Prostate gland (tissue), 2 donors: Measurements from ENCODE around the gene PCDHB6. TPM values are rescaled to one million over a fixed set of nuclear protein-coding genes. Genes with fewer than 3 reads are reported as not detected.
"Not testable (repeated sequence)": the region's sequence is repeated elsewhere in the genome, so short reads cannot be mapped to it uniquely, and the experiment has no call there.

Experiments used
- DNase-seq: peaks from one replicate; pipeline ENCODE4 v3.0.0-alpha.2; 2019; ENCODE audit warnings: low spot score
- H3K27ac ChIP-seq, 2 donors: fragments of 200-600 bp; sonication (generic); 2 replicates each; pipeline ENCODE4 v1.5.1; 2017 to 2019
- H3K27me3 ChIP-seq: fragments of 200-600 bp; sonication (generic); replicated peaks from 2 replicates; pipeline ENCODE4 v1.5.1; 2019; ENCODE audit not compliant: insufficient read depth
- H3K36me3 ChIP-seq, 2 donors: fragments of 200-600 bp; sonication (generic); 1 replicate in 1 of 2; 2 replicates in 1 of 2; pipeline versions ENCODE4 v1.5.1 to v1.8.1; 2017 to 2019
- H3K4me1 ChIP-seq: fragments of 200-600 bp; sonication (generic); replicated peaks from 2 replicates; pipeline ENCODE4 v1.5.1; 2019
- H3K4me3 ChIP-seq, 2 donors: fragments of 200-600 bp; sonication (generic); 2 replicates each; pipeline ENCODE4 v1.5.1; 2017 to 2019
- H3K9me3 ChIP-seq: fragments of 200-600 bp; sonication (generic); 2 replicates; pipeline ENCODE4 v1.5.1; 2017
- CTCF ChIP-seq, 4 experiments: fragments of 200-600 bp in 2 of 4; fragments of 450-650 bp in 2 of 4; sonication (generic) in 2 of 4; IDR thresholded peaks; 1 replicate in 3 of 4; 2 replicates in 1 of 4; pipeline ENCODE4 v1.5.1; 2016 to 2019; ENCODE audit warnings: antibody characterized with exemption in 4 of 4, mild to moderate bottlenecking in 2 of 4, moderate library complexity in 2 of 4
- POLR2A ChIP-seq: fragments of 450-650 bp; IDR thresholded peaks from one replicate; pipeline ENCODE4 v1.6.1; 2016; ENCODE audit warnings: antibody characterized with exemption, mild to moderate bottlenecking
- POLR2AphosphoS5 ChIP-seq: sonication (generic); formaldehyde crosslinking; IDR thresholded peaks from one replicate; pipeline ENCODE4 v1.6.1; 2017; ENCODE audit warnings: antibody characterized with exemption
- WGBS: methylation state at CpG from one replicate; pipeline ENCODE4 v1.1.5; 2018; 5-methylcytosine and 5-hydroxymethylcytosine counted together
- intact Hi-C: fragments of 100-400 bp; cut with DNase I; formaldehyde crosslinking; loops from one replicate; pipeline ENCODE4 v1.14.2; 2022
- total RNA-seq, 2 donors: library from RNA; depleted of rRNA; stranded (reverse); fragments of >200 nt; gene quantifications; one replicate each; pipeline ENCODE4 v1.1.0, GENCODE V29; 2016

PCDHB6 gene
- total RNA-seq, 2 donors from 2014 or later, result 0.87 to 2.6 TPM

GRCh38 chr5:141192110-141192725 lies 42.4 kb downstream of the PCDHB6 start, which contains the start of gene PCDHB10:
TSS of gene PCDHB10 (plus strand) at chr5:141192353. CDS start at chr5:141192553, 200 bp downstream.
- WGBS, result 6% methylated on average over 10 of the region's 10 CpGs

GRCh38 chr5:141194332-141194731 lies 44.5 kb downstream of the PCDHB6 start:
- DNase-seq, H3K27me3 ChIP-seq, H3K9me3 ChIP-seq, H3K4me1 ChIP-seq, H3K36me3 ChIP-seq, H3K4me3 ChIP-seq, H3K27ac ChIP-seq: not testable (repeated sequence)
- intact Hi-C loops, result loop anchor here (10.0 kb wide), 1 partner anchor 370 kb away; no protein-coding TSS in a partner anchor
- 24% methylated on average over 13 of the region's 37 CpGs for WGBS

More at GRCh38 chr5:141192110-141192725, 42.4 kb downstream of the PCDHB6 start, which contains the start of gene PCDHB10:
- Histone ChIP-seq H3K36me3 (no peaks in the 10 kb centered on the region), H3K4me3 (no peak within 1 kb of the TSS), H3K9me3 (no peaks in the 10 kb centered on the region), H3K27ac (no peak within 1 kb of the TSS), H3K4me1 (no peaks in the 10 kb centered on the region), H3K27me3 (no peaks in the 10 kb centered on the region)
- TF ChIP-seq CTCF (IDR thresholded peaks at IDR 0.05), result peak in 1 of 4 experiments; percentile 10
- no peak for TF ChIP-seq POLR2AphosphoS5
- DNase-seq, result no peak
- intact Hi-C loops, result loop anchor here (10.0 kb wide), 1 partner anchor 373 kb away; no protein-coding TSS in a partner anchor

GRCh38 chr5:141196363-141196762 lies 46.5 kb downstream of the PCDHB6 start:
- 57% methylated on average over 3 of the region's 3 CpGs for WGBS
- Histone ChIP-seq H3K4me3 (no peak overlapping the region), H3K27ac (no peak overlapping the region), H3K4me1 (no peaks in the 10 kb centered on the region), H3K9me3 (no peaks in the 10 kb centered on the region), H3K36me3 (no peaks in the 10 kb centered on the region), H3K27me3 (no peaks in the 10 kb centered on the region)
- no peak for DNase-seq
- intact Hi-C loops, result loop anchor here (10.0 kb wide), 1 partner anchor 368 kb away; no protein-coding TSS in a partner anchor
- TF ChIP-seq POLR2AphosphoS5 (no peak), CTCF (IDR thresholded peaks at IDR 0.05) (no peak), POLR2A (no peak)

GRCh38 chr5:141199359-141200235 lies 49.7 kb downstream of the PCDHB6 start, which contains the start of gene PCDHB11:
TSS of gene PCDHB11 (plus strand) at chr5:141199627. CDS start at chr5:141199775, 148 bp downstream.
- Histone ChIP-seq H3K4me1 (no peaks in the 10 kb centered on the region), H3K27ac (no peak within 1 kb of the TSS), H3K9me3 (no peaks in the 10 kb centered on the region), H3K27me3 (no peaks in the 10 kb centered on the region), H3K4me3 (peak within 1 kb of the TSS in 1 of 2 donors; percentile 3), H3K36me3 (no peaks in the 10 kb centered on the region)
- intact Hi-C loops, result loop anchor here (10.0 kb wide), 1 partner anchor 365 kb away; no protein-coding TSS in a partner anchor
- TF ChIP-seq CTCF (IDR thresholded peaks at IDR 0.05) (no peak), POLR2A (no peak), POLR2AphosphoS5 (no peak)
- no peak for DNase-seq
- 40% methylated on average over 21 of the region's 21 CpGs for WGBS

GRCh38 chr5:141201126-141201525 lies 51.3 kb downstream of the PCDHB6 start:
- H3K9me3 ChIP-seq, DNase-seq, intact Hi-C loops, H3K27ac ChIP-seq, H3K4me3 ChIP-seq, H3K4me1 ChIP-seq, H3K27me3 ChIP-seq, H3K36me3 ChIP-seq: not testable (repeated sequence)
- WGBS, result 20% methylated on average over 18 of the region's 38 CpGs

GRCh38 chr5:141201646-141202045 lies 51.8 kb downstream of the PCDHB6 start:
- H3K27ac ChIP-seq, H3K27me3 ChIP-seq, H3K36me3 ChIP-seq, H3K4me1 ChIP-seq, H3K4me3 ChIP-seq, H3K9me3 ChIP-seq, intact Hi-C loops, DNase-seq: not testable (repeated sequence)
- 30% methylated on average over 18 of the region's 35 CpGs for WGBS
